Head of caudate nucleus (tissue), 42 donors: ENCODE results near the gene L2HGDH.
"Not testable (repeated sequence)": the region's sequence is repeated elsewhere in the genome, so short reads cannot be mapped to it uniquely, and the experiment has no call there.

Experiments
- DNase-seq, 42 donors: peaks; one replicate each; pipeline versions ENCODE4 v3.0.0 to v3.0.0-alpha.2; 2020 to 2021; ENCODE audit warnings: mixed read lengths in 7 of 42
- intact Hi-C: fragments of 100-400 bp; cut with DNase I; formaldehyde crosslinking; loops from one replicate; pipeline ENCODE4 v1.15.0; 2022

The L2HGDH gene

DNA sequence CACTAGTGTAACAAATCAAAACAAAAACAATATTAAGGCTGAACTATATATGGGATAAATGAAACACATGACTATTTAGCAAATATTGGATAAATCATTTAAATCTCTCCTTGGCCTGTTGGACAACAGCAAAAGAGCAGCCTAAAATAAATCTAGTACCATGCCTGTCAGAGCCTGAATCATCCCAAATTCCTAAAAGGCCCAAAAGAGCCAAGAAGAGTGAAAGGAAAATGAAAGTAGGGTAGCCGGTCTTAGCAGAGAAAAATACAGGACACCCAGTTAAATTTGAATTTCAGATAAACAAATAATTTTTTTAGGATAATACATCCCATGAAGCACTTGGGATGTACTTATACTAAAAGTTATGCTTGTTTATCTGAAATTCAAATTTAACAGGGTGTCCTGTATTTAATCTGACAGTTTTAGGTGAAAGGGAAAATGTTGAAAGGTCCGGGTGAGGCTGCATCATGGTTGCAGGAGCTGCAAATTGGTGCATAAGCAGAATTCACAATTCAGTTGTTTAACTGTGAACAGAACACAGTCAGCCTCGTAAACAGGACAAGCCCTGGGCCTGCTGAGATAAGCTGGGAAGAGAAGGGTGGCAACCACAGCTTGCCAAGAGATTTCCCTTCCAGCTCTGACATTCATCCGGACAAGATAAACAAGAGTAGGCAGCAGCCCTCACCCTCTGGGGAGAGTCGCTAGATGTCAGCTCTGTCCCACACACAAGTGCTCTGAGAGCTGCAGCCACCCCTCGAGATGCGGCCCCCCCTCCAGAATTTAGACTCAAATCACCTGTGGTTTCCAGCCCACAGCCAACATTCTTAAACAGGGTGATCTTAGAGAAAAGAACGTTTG, 30.4 kb upstream of the L2HGDH start:
- peak; percentile 50 to 91 (median 80) for DNase-seq
- intact Hi-C loops: loop anchor here (5.0 to 10.0 kb wide), 2 partner anchors 52 to 190 kb away; partner anchors contain the start of genes CDKL1 and MAP4K5

DNA sequence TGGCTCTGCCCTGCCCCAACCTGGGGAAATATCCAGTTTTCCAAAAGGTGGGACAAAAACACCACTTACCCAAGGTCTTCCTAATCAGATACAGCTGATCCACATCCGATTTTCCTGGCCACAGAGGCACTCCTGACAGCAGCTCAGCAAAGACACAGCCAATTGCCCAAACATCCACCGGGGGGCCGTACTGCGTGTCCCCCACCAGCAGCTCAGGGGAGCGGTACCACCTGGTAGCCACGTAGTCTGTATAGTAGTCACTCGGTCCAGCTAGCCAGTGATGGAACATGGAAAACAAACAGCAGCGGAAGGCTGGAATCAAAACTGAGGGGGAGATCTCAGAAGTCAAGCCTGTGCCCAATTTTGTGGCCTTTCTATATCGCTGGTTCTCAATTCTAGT, 28.9 kb upstream of the L2HGDH start:
- intact Hi-C loops: loop anchor here (5.0 to 10.0 kb wide), 2 partner anchors 54 to 191 kb away; partner anchors contain the start of genes CDKL1 and MAP4K5
- DNase-seq: no peak

DNA sequence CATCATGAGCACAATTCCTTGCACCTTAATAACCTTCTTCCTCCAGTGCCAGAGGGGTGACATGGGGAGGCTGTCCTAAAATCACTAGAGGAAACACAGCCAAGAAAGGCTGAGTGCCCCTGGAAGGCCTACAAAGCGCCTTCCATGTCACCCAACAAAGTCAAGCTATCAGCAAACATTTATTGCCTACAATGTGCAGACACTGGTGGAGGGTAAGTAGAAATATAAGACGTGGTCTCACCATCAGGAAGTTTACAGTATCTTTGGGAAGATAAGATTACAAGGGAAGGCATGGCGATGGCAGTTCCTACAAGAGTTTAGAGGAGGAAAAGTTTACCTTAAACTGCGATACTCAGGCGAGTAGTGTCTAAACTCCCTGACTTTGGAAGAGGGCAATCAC, 28.0 kb upstream of the L2HGDH start:
- intact Hi-C loops: loop anchor here (5.0 to 10.0 kb wide), 2 partner anchors 55 to 192 kb away; partner anchors contain the start of genes CDKL1 and MAP4K5
- no peak for DNase-seq

DNA sequence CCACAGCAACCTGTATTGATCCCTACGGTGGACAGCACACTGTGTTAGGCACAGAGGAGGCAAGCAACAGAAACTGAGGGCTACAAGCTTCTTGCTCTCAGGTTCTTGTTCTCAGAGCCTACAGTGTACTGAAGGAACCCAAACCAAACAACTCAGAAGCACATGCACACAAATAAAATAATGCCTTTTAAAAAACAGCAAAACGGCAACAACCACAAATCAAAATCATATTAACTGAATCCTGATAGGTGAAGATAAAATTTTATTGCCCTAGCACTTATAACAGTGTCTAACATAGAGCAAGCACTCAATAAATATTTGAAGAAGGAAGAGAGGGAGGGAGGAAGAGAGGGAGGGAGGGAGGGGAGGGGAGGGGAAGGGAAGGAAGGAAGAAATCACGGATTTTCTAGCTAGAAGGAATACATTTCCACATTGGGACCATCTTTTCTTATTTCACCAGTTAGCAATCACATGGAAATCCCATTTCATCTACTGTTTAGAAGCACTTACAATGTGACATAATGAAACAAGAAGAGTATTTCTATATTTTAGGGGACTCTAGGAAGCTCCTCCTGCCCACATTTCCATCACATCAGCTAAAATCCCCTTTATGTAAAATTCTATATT, 27.3 kb upstream of the L2HGDH start:
- intact Hi-C loops: no loop called here
- no peak for DNase-seq

DNA sequence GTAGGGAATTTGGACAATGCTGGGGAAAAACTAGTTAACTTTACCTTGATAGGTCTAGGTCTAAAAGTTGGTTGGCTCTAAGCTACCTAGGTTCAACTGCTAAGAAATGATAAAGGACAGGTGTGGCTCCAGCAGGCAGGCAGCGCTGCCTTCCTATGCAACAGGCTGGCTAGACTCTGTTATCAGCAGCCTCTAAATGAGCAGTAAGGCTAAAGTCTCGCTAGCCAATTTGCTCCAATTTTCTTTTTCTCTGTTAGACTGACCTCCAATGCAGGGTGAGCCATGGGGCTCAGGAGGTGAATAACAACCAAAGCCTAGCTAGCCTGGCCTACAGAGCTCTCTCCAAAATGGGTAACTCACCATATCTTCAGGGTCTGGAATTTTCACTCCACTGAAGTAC, 26.6 kb upstream of the L2HGDH start:
- no peak for DNase-seq
- intact Hi-C loops: no loop called here

DNA sequence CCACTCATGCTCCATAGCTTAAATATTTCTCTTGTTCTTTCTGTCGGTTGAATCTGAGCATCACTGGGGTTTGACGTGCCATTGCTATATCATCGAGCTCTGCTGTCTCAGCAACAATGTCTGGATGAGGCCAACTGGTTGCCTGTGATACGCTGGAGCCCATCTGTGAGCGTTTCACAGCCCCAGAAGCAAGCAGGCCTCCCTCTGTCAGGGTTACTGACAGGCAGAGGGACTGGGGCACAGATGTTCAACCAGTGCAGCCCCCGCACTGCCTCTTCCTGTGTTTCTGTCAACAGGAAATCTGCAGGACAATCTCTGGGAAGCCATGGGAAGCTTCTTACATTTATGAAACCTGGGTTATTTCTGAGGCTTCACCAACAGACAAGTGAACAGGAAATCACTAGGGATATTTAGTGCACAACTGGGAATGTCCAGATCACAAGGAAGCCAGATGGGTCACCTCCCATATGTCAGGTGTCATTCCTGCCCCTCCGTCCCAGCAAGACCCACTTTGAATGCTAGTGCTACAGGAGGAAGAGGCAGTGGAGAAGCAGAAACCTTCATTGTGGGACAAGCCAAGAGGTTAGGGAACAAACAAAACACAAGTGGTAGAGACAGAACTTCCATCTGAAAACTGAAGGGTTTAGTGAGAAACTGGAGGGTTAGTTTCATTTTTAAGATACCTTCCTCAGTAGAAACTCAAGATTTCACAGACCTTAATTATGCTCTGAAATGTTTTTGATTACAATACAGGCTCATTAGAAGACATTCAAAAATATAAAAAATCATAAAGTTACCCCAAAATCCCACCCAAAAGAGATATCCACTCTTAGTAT, 24.2 kb upstream of the L2HGDH start:
- intact Hi-C loops: no loop called here
- DNase-seq: peak in 38 of 42 donors; percentile 31 to 81 (median 58)

DNA sequence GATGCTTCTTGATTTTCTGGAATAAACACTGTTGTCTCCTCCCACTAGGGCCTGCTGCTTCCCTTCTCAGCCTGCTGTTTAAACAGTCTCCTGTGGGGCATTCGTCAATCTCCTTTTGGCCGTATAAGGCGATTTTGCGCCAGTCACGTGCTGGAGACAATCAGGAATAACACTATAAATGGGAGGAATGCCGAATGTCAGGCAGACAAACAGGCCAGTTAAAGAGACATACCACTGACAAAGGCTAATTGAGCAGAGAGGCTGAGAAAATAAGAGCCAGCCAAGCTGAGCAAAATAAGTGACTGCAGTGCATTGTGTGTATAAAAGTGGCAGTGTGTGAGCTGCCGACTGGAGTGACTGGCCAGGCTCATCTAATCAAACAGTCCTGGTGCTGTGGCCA, 23.4 kb upstream of the L2HGDH start:
- intact Hi-C loops: no loop called here
- DNase-seq: peak; percentile 40 to 87 (median 71)

DNA sequence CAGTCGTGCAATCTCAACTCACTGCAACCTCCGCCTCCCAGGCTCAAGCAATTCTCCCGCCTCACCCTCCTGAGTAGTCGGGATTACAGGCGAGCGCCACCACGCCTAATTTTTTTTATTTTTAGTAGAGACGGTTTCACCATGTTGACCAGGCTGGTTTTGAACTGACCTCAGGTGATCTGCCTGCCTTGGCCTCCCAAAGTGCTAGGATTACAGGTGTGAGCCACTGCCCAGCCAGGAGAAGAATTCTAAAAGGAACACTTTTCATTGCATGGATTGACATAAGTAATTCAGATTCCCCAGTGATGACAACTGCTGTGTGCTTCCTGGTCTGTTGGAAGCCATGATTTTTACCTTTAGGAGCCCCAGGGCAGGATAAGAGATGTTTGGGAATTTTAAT, 22.2 kb upstream of the L2HGDH start:
- no peak for DNase-seq

DNA sequence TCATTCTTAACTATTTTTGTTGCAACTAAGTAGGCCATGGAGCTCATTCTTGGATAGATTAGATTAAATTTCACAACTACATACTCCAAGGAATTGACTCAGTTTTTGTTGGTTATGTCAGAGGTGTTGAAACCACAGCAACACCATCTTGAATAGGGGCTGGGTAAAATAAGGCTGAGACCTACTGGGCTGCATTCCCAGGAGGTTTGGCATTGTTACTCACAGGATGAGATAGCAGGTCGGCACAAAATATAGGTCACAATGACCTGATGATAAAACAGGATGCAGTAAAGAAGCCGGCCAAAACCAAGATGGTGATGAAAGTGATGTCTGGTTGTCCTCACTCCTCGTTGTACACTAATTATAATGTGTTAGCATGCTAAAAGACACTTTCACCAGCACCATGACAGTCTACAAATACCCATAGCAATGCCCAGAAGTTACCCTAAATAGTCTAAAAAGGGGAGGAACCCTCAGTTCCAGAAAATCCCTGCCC, 21.0 kb upstream of the L2HGDH start:
- DNase-seq: no peak
- intact Hi-C loops: no loop called here

More for the DNA sequence above, 22.2 kb upstream of the L2HGDH start:
- intact Hi-C loops: no loop called here

DNA sequence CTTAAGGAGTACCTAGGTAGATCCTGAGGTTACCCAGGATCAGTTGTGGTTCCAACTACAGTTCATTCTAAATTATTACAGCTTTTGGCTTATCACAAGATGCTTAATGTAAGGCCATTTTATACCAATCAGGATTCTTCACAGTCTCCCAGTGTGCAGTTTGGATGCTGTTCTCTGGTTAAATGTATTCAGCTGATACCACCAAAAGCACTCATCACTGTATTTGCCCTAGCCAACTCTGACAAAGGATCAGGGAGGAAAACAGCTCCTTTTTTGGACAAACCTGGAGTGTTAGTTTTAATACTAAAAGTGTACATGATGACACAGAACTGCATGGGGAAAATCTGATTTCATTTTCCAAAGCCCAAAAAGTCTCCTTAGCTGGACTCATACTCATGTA, 19.6 kb upstream of the L2HGDH start:
- DNase-seq: no peak
- intact Hi-C loops: no loop called here

DNA sequence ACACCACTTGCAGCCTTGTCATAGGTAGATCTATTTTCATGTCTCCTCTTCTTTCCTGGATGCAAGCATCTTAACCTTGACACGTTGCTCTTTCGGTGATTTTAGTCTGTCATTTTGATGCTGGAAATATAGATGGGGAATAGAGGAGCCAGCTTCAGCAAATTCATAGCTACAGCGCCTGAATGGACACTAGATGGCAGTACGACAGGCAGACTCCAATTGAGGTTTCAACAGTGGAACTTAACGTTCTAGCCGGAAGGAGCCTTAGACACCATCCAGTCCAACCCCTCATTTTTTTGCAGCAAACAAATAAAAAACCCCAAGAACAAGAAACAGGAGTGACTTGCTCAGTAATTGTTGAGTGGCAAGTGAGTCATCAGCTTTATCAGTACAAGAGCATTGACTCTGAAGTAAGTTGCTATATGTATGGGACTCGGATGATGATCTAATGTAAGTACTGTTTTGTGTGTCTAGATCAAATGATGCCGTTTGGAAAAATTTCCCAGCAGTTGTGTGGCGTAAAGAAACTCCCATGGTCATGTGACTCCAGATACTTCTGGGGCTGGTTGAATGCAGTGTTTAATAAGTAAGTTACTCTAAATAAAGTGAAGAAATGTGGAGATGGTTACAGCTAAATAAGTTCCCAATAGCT, 9.1 kb upstream of the L2HGDH start:
- intact Hi-C loops: loop anchor here (10.0 kb wide), 1 partner anchor 454 kb away; no protein-coding TSS in a partner anchor
- DNase-seq: peak in 40 of 42 donors; percentile 42 to 91 (median 79)

DNA sequence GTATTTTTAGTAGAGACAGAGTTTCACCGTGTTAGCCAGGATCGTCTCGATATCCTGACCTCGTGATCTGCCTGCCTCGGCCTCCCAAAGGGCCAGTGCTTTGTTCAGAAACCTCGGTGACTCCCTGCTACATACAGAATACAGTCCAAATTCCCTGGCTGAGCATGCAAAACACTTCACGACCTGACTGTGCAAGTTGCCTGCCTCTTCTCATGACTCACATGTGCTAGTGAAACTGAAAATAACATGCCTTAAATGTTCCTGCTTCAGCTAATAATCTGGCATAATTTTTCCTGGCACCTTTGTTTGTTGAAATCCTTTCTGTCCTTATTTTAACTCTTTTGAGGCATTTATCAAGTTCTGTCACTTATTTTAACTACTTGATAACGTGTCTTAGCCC, 8.3 kb upstream of the L2HGDH start:
- DNase-seq: peak in 9 of 42 donors; percentile 11 to 53 (median 40)
- intact Hi-C loops: loop anchor here (10.0 kb wide), 1 partner anchor 455 kb away; no protein-coding TSS in a partner anchor

DNA sequence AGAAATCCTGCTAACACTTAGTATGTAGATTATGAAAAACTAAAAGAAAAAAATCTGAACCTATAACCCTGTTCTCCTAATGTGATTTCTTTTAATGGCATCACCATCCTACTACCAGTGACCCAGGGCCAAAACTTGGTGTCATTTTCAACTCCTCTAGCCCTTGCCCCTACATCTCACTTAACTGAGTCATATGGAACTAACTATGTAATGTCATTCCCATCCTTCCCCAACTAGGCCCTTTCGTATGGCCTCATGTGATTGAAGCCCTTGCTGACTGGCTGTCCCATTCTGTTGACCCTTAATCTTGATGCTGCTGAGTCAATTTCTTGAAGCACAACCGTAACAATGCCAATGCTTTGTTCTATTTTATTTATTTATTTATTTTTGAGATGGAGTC, 7.7 kb upstream of the L2HGDH start:
- DNase-seq: no peak
- intact Hi-C loops: loop anchor here (2.0 to 10.0 kb wide), 3 partner anchors 75 to 455 kb away; partner anchors contain the start of genes CDKL1 and MAP4K5

DNA sequence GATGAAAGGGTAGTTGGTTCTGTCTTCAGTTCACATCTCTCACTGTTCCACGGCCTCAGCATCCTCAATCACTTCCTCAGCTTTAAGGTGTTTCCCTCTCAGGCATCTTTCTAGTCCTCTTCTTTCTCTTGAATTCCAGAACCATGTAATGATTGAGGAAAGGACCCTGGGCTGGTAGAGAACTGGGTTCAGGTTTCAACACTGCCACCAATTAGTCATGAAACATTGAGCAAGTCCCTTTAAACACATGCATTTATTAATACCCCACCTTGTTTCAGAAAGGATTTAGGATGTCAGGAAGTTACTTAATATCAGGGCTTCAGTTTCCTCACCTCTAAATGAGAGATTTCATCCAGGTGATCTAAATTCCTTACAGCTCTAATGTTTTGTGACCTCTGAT, 7.3 kb upstream of the L2HGDH start:
- intact Hi-C loops: loop anchor here (2.0 to 10.0 kb wide), 2 partner anchors 76 to 214 kb away; partner anchors contain the start of genes CDKL1 and MAP4K5
- no peak for DNase-seq

DNA sequence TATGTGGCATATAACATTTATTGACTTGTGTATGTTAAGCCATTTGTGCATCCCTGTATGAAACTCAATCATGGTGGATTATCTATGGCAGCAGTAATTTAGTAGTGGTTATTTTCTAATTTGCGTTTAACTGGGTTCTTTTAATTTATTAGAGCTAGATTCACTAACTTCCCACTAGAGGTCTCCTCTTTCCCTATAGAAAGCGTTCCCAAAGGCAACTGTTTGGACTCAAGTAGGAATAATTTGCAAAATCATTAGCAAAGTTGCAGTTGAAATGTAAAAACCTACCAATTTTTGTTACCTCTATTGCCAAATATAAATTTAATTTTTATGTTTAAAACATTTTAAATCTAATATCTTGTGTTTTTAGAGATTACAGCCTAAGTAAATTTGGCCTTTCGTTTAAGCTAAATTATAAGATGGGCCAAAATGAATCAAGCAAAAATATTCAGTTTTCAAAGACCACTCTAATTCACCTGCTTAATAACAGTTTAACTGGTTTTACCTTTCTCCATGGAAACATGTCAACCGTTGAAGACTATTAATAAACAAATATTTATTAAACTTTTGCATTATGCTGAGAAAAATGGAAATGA, 6.1 kb upstream of the L2HGDH start:
- DNase-seq: no peak
- intact Hi-C loops: loop anchor here (2.0 to 10.0 kb wide), 2 partner anchors 77 to 215 kb away; partner anchors contain the start of genes CDKL1 and MAP4K5

DNA sequence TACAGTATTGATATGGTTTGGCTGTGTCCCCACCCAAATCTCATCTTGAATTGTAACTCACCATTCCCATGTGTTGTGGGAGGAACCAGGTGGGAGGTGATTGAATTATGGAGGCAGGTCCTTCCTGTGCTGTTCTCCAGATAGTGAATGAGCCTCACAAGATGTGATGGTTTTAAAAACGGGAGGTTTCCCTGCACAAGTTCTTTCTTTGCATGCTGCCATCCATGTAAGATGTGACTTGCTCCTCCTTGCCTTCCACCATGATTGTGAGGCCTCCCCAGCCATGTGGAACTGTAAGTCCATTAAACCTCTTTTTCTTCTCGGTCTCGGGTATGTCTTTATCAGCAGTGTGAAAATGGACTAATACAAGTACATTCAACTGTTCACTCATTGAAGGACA, 2.1 kb upstream of the L2HGDH start:
- intact Hi-C loops: loop anchor here (5.0 to 10.0 kb wide), 2 partner anchors 81 to 82 kb away; partner anchors contain the start of genes CDKL1 and SOS2
- not testable (repeated sequence) for DNase-seq

DNA sequence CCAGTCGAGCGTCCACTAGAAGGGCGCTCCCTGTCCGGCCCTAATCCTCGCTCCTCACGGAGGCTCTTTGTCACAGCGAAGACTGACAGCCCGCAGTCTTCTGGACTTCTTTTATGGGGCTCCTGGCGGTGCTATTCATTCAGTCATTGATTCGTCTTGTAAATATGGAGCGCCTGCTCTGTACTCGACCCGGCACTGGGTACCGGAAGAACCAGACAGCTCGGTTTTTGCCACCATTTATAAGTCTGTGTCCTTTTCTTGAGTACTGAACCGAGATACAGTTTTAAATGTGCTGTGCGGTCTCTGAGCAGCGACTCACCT, 665 bp upstream of the L2HGDH start:
- intact Hi-C loops: loop anchor here (5.0 to 10.0 kb wide), 2 partner anchors 80 to 82 kb away; partner anchors contain the start of genes CDKL1 and SOS2

More for the DNA sequence above, 665 bp upstream of the L2HGDH start:
- peak in 1 of 42 donors; percentile 24 for DNase-seq
